Natural killer cell (primary cell): ENCODE results near the gene PHLPP1. TPM values are rescaled to one million over a fixed set of nuclear protein-coding genes. Genes with fewer than 3 reads are reported as not detected.
"Not testable (repeated sequence)": the region's sequence is repeated elsewhere in the genome, so short reads cannot be mapped to it uniquely, and the experiment has no call there.

ENCODE experiments used
- ATAC-seq, 3 donors: fragments of 150-1000 bp in 2 of 3; fragments of 200-7000 bp in 1 of 3; cut with Tn5 transposase; 1 replicate in 1 of 3; 2 replicates in 2 of 3; pipeline ENCODE4 v1.10.0; 2021; ENCODE audit warnings: mild to moderate bottlenecking in 2 of 3, moderate library complexity in 2 of 3
- DNase-seq, 2 donors: peaks; one replicate each; pipeline versions ENCODE4 v3.0.0 to v3.0.0-alpha.2; 2013 to 2021; ENCODE audit warnings: mixed read lengths in 1 of 2
- H3K27ac ChIP-seq: one replicate; pipeline ENCODE4 v1.5.1; 2013; ENCODE audit warnings: mild to moderate bottlenecking, low read length
- H3K27me3 ChIP-seq: one replicate; pipeline ENCODE4 v1.6.1; 2013; ENCODE audit warnings: low read length; ENCODE audit not compliant: control insufficient read depth, insufficient read depth
- H3K36me3 ChIP-seq: one replicate; pipeline ENCODE4 v1.6.1; 2013; ENCODE audit warnings: low read length; ENCODE audit not compliant: control insufficient read depth, insufficient read depth
- H3K4me1 ChIP-seq: one replicate; pipeline ENCODE4 v1.6.1; 2013; ENCODE audit warnings: low read length; ENCODE audit not compliant: control insufficient read depth, insufficient read depth
- H3K4me3 ChIP-seq: one replicate; pipeline ENCODE4 v1.5.1; 2013; ENCODE audit warnings: low read length
- H3K9me3 ChIP-seq: one replicate; pipeline ENCODE4 v1.6.1; 2013; ENCODE audit warnings: low read length; ENCODE audit not compliant: control insufficient read depth, insufficient read depth
- H3K27ac Mint-ChIP-seq, 2 donors: one replicate each; pipeline ENCODE4 v1.8.0; 2022; ENCODE audit warnings: mild to moderate bottlenecking in 2 of 2, mixed read lengths in 2 of 2, moderate library complexity in 1 of 2
- H3K27me3 Mint-ChIP-seq, 2 donors: one replicate each; pipeline ENCODE4 v1.8.0; 2022; ENCODE audit warnings: low read depth in 2 of 2, mixed read lengths in 2 of 2
- H3K36me3 Mint-ChIP-seq: one replicate; pipeline ENCODE4 v1.8.0; 2022; ENCODE audit warnings: mixed read lengths
- H3K4me1 Mint-ChIP-seq, 2 donors: one replicate each; pipeline ENCODE4 v1.8.0; 2022; ENCODE audit warnings: mixed read lengths in 2 of 2
- H3K4me3 Mint-ChIP-seq: one replicate; pipeline ENCODE4 v1.8.0; 2022; ENCODE audit warnings: mild to moderate bottlenecking, moderate library complexity, mixed read lengths
- H3K9me3 Mint-ChIP-seq, 2 donors: one replicate each; pipeline ENCODE4 v1.8.0; 2022; ENCODE audit warnings: mixed read lengths in 2 of 2
- CTCF ChIP-seq: fragments of 200-600 bp; IDR thresholded peaks from one replicate; pipeline ENCODE4 v1.8.0; 2022; ENCODE audit warnings: antibody characterized with exemption
- WGBS: methylation state at CpG from one replicate; pipeline ENCODE4 v1.1.7; 2013; ENCODE audit warnings: missing lambda C conversion rate; ENCODE audit not compliant: insufficient coverage; 5-methylcytosine and 5-hydroxymethylcytosine counted together
- intact Hi-C: fragments of 100-400 bp; cut with micrococcal nuclease; formaldehyde crosslinking; loops from one replicate; pipeline ENCODE4 v1.14.2; 2022
- total RNA-seq, 4 donors: library from RNA; stranded (reverse); fragments of 120-200 nt in 1 of 4; gene quantifications; one replicate each; pipeline versions ENCODE4 v1.2.3 to v1.2.4, GENCODE V29; 2013 to 2022

Gene PHLPP1
- total RNA-seq, 3 donors from 2014 or later (not counting 1 experiment from before 2014, with no cell fraction given), result 12.1 to 14.8 (median 12.2) TPM

GRCh38 chr18:62690236-62690815, 25.0 kb upstream of the PHLPP1 start:
- no peaks in the 10 kb centered on the region for H3K36me3 ChIP-seq
- no peak for TF ChIP-seq CTCF
- no peak overlapping the region for H3K4me3 Mint-ChIP-seq
- H3K27me3 Mint-ChIP-seq, result peaks cover 11 to 24% of the 10 kb centered on the region in 2 donors
- H3K36me3 Mint-ChIP-seq, result peaks cover 7% of the 10 kb centered on the region
- no peak for DNase-seq
- H3K27ac ChIP-seq, result no peak overlapping the region
- no peaks in the 10 kb centered on the region for H3K4me1 Mint-ChIP-seq
- intact Hi-C loops, result no loop called here
- H3K27me3 ChIP-seq, result no peaks in the 10 kb centered on the region
- H3K9me3 ChIP-seq, result peaks cover 19% of the 10 kb centered on the region
- no peak overlapping the region for H3K27ac Mint-ChIP-seq
- peaks cover 7 to 8% of the 10 kb centered on the region in 2 donors for H3K9me3 Mint-ChIP-seq
- 80% methylated on average over 6 of the region's 6 CpGs for WGBS
- no peak for ATAC-seq
- no peak overlapping the region for H3K4me3 ChIP-seq
- H3K4me1 ChIP-seq, result no peaks in the 10 kb centered on the region

GRCh38 chr18:62693659-62694058, 21.7 kb upstream of the PHLPP1 start:
- Histone ChIP-seq H3K4me1 (no peaks in the 10 kb centered on the region), H3K36me3 (no peaks in the 10 kb centered on the region), H3K4me3 (no peak overlapping the region), H3K27ac (no peak overlapping the region), H3K9me3 (peaks cover 8% of the 10 kb centered on the region), H3K27me3 (no peaks in the 10 kb centered on the region)
- no peak for TF ChIP-seq CTCF
- ATAC-seq (no peak), DNase-seq (no peak)
- no peaks in the 10 kb centered on the region for H3K4me1 Mint-ChIP-seq
- peaks cover 3% of the 10 kb centered on the region in 2 donors for H3K9me3 Mint-ChIP-seq
- H3K36me3 Mint-ChIP-seq, result peaks cover 1% of the 10 kb centered on the region
- no peak overlapping the region for H3K27ac Mint-ChIP-seq
- H3K27me3 Mint-ChIP-seq, result peaks cover 14 to 24% of the 10 kb centered on the region in 2 donors
- WGBS, result 70% methylated on average over 1 of the region's 1 CpG
- intact Hi-C loops, result no loop called here
- H3K4me3 Mint-ChIP-seq, result no peak overlapping the region

GRCh38 chr18:62697636-62698035, 17.7 kb upstream of the PHLPP1 start:
- TF ChIP-seq CTCF, result no peak
- peaks cover 5 to 6% of the 10 kb centered on the region in 2 donors for H3K27me3 Mint-ChIP-seq
- ATAC-seq (no peak), DNase-seq (no peak)
- peaks cover 4 to 7% of the 10 kb centered on the region in 2 donors for H3K4me1 Mint-ChIP-seq
- no peak overlapping the region for H3K27ac Mint-ChIP-seq
- no peaks in the 10 kb centered on the region for H3K36me3 Mint-ChIP-seq
- H3K4me3 Mint-ChIP-seq, result no peak overlapping the region
- no peaks in the 10 kb centered on the region for H3K9me3 Mint-ChIP-seq
- Histone ChIP-seq H3K4me3 (no peak overlapping the region), H3K27ac (no peak overlapping the region), H3K4me1 (peaks cover 7% of the 10 kb centered on the region), H3K36me3 (no peaks in the 10 kb centered on the region), H3K27me3 (no peaks in the 10 kb centered on the region), H3K9me3 (no peaks in the 10 kb centered on the region)
- intact Hi-C loops, result no loop called here

GRCh38 chr18:62702259-62702658, 13.1 kb upstream of the PHLPP1 start:
- WGBS, result 31% methylated on average over 9 of the region's 9 CpGs
- H3K27me3 ChIP-seq, result no peaks in the 10 kb centered on the region
- DNase-seq (no peak), ATAC-seq (peak in 2 of 3 donors; percentile 57 to 61)
- Mint-ChIP-seq H3K9me3 (no peaks in the 10 kb centered on the region), H3K27me3 (peaks cover 3 to 5% of the 10 kb centered on the region in 2 donors), H3K4me3 (no peak overlapping the region), H3K27ac (no peak overlapping the region), H3K4me1 (peaks cover 6 to 10% of the 10 kb centered on the region in 2 donors), H3K36me3 (no peaks in the 10 kb centered on the region)
- intact Hi-C loops, result no loop called here
- TF ChIP-seq CTCF, result no peak
- peaks cover 12% of the 10 kb centered on the region for H3K4me1 ChIP-seq
- no peaks in the 10 kb centered on the region for H3K36me3 ChIP-seq
- H3K9me3 ChIP-seq, result no peaks in the 10 kb centered on the region
- H3K4me3 ChIP-seq, result no peak overlapping the region
- no peak overlapping the region for H3K27ac ChIP-seq

GRCh38 chr18:62706879-62707278, 8.5 kb upstream of the PHLPP1 start:
- ATAC-seq, H3K9me3 Mint-ChIP-seq, intact Hi-C loops, H3K4me3 ChIP-seq, H3K27ac Mint-ChIP-seq, H3K27me3 Mint-ChIP-seq, H3K27ac ChIP-seq, H3K9me3 ChIP-seq, H3K36me3 ChIP-seq, H3K4me1 Mint-ChIP-seq, DNase-seq, H3K4me3 Mint-ChIP-seq, H3K36me3 Mint-ChIP-seq, H3K27me3 ChIP-seq: not testable (repeated sequence)
- 98% methylated on average over 6 of the region's 8 CpGs for WGBS
- peaks cover 12% of the 10 kb centered on the region for H3K4me1 ChIP-seq
